Endothelial cell of umbilical vein (primary cell): ENCODE data around the gene SPHK2.

Experiments used
- CTCF ChIP-seq, 2 donors: IDR thresholded peaks; 1 replicate in 1 of 2; 2 replicates in 1 of 2; pipeline ENCODE4 v1.5.1; 2011; ENCODE audit warnings: low read length in 2 of 2, mild to moderate bottlenecking in 2 of 2, moderate library complexity in 2 of 2, control low read depth in 1 of 2, inconsistent platforms in 1 of 2, low read depth in 1 of 2; ENCODE audit not compliant: insufficient read depth in 1 of 2; ENCODE audit errors: extremely low read depth in 1 of 2
- EZH2 ChIP-seq: IDR thresholded peaks from 2 replicates; pipeline ENCODE4 v1.6.1; 2012; ENCODE audit warnings: borderline replicate concordance, low read depth, mild to moderate bottlenecking, moderate library complexity, low read length, inconsistent platforms; ENCODE audit not compliant: severe bottlenecking
- JUN ChIP-seq: IDR thresholded peaks from 2 replicates; pipeline ENCODE4 v1.6.1; 2011; ENCODE audit warnings: borderline replicate concordance, low read depth; ENCODE audit not compliant: insufficient read length, insufficient read depth
- MAX ChIP-seq: IDR thresholded peaks from 2 replicates; pipeline ENCODE4 v1.6.1; 2011; ENCODE audit not compliant: insufficient read depth, insufficient read length
- POLR2A ChIP-seq: IDR thresholded peaks from 2 replicates; pipeline ENCODE4 v1.6.1; 2012; ENCODE audit warnings: low read depth, mild to moderate bottlenecking, control low read depth, low read length
- POLR2AphosphoS5 ChIP-seq: IDR thresholded peaks from 2 replicates; pipeline ENCODE4 v1.6.1; 2012; ENCODE audit warnings: low read depth, mild to moderate bottlenecking, control low read depth, low read length, moderate library complexity; ENCODE audit not compliant: insufficient read depth

- TF ChIP-seq CTCF (IDR thresholded peaks at IDR 0.05; ENCODE audit: extremely low read depth in 1 of 2, insufficient read depth in 1 of 2, low read depth in 1 of 2, low read length in 2 of 2): no peak
- TF ChIP-seq MAX: no peak
- TF ChIP-seq EZH2: no peak
- TF ChIP-seq POLR2AphosphoS5: no peak
- no peak for TF ChIP-seq POLR2A
- TF ChIP-seq JUN: no peak
Measured at GRCh38 chr19:48598996-48599700, 20.2 kb upstream of the SPHK2 start.
